K562 (cell line): ENCODE measurements around the gene OLFML2A.

Source experiments
- ATF1 ChIP-seq, 2 experiments: fragments of 450-650 bp in 1 of 2; IDR thresholded peaks; 2 replicates each; pipeline ENCODE4 v1.6.1; 2016; ENCODE audit warnings: missing compliant biosample characterization in 1 of 2, missing genetic modification characterization in 1 of 2
- ATF7 ChIP-seq: fragments of 450-650 bp; IDR thresholded peaks from 2 replicates; pipeline ENCODE4 v1.7.1; 2014; ENCODE audit warnings: mild to moderate bottlenecking, moderate library complexity
- POLR2AphosphoS5 ChIP-seq: IDR thresholded peaks from 2 replicates; pipeline ENCODE4 v1.6.1; 2011; ENCODE audit warnings: mild to moderate bottlenecking, low read depth, low read length, moderate library complexity; ENCODE audit not compliant: control insufficient read depth, insufficient read depth
- TFAM ChIP-seq: fragments of 250-450 bp; sonication (Bioruptor Pico); conservative IDR thresholded peaks from 2 replicates; pipeline ENCODE4 v1.5.0; 2021; ENCODE audit warnings: mild to moderate bottlenecking, moderate library complexity
- ZBTB8A ChIP-seq: fragments of 450-650 bp; IDR thresholded peaks from 2 replicates; pipeline ENCODE4 v1.6.1; 2018; ENCODE audit warnings: mild to moderate bottlenecking, moderate library complexity; ENCODE audit not compliant: partially characterized antibody
- TF ChIP-seq, protein P1 (sequence below), 3 experiments: IDR thresholded peaks in 2 of 3; conservative IDR thresholded peaks in 1 of 3; 2 replicates each; pipeline ENCODE4 v1.5.1; 2011 to 2012; ENCODE audit warnings: low read length in 3 of 3, mild to moderate bottlenecking in 3 of 3, control low read depth in 2 of 3, improper control_type of control experiment in 1 of 3, inconsistent platforms in 1 of 3, low read depth in 1 of 3, mixed read lengths in 1 of 3, moderate library complexity in 1 of 3; ENCODE audit not compliant: insufficient read depth in 2 of 3
- TF ChIP-seq, protein P2 (sequence below): fragments of 200-400 bp; formaldehyde crosslinking; IDR thresholded peaks from 2 replicates; pipeline ENCODE4 v1.6.1; 2017; ENCODE audit warnings: mild to moderate bottlenecking, low read depth, low read length, moderate library complexity

DNA sequence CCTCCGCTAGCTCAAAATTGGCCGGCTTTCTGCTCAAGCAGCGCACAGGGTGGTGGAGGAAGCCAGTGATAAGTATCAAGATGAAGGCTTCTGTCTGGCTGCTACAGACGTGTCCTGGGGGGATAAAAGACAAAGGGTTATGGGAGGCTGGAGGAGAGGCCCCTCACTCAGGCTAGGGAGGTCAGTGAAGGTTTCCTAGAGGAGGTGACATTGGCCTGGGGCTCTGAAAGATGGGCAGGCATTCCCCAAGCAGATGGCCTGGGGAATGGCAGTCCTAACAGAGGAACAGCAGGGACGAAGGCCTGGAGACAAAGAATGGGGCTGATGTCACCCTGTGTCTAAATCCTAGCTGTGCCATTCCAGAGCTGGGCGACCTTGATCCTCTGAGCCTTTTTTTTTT is 32.3 kb downstream of the OLFML2A start:
- no peak for TF ChIP-seq ATF1 (CRISPR knock-in tag; IDR thresholded peaks at IDR 0.05)
- no peak for TF ChIP-seq ATF1 (tag; IDR thresholded peaks at IDR 0.05)
- TF ChIP-seq, protein P1, sequence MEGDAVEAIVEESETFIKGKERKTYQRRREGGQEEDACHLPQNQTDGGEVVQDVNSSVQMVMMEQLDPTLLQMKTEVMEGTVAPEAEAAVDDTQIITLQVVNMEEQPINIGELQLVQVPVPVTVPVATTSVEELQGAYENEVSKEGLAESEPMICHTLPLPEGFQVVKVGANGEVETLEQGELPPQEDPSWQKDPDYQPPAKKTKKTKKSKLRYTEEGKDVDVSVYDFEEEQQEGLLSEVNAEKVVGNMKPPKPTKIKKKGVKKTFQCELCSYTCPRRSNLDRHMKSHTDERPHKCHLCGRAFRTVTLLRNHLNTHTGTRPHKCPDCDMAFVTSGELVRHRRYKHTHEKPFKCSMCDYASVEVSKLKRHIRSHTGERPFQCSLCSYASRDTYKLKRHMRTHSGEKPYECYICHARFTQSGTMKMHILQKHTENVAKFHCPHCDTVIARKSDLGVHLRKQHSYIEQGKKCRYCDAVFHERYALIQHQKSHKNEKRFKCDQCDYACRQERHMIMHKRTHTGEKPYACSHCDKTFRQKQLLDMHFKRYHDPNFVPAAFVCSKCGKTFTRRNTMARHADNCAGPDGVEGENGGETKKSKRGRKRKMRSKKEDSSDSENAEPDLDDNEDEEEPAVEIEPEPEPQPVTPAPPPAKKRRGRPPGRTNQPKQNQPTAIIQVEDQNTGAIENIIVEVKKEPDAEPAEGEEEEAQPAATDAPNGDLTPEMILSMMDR (IDR thresholded peaks at IDR 0.05 in 2 of 3, conservative IDR thresholded peaks at IDR 0.05 in 1 of 3; ENCODE audit: insufficient read depth in 2 of 3, low read depth in 1 of 3, low read length in 3 of 3): no peak
- no peak for TF ChIP-seq ATF7
- TF ChIP-seq, protein P2, sequence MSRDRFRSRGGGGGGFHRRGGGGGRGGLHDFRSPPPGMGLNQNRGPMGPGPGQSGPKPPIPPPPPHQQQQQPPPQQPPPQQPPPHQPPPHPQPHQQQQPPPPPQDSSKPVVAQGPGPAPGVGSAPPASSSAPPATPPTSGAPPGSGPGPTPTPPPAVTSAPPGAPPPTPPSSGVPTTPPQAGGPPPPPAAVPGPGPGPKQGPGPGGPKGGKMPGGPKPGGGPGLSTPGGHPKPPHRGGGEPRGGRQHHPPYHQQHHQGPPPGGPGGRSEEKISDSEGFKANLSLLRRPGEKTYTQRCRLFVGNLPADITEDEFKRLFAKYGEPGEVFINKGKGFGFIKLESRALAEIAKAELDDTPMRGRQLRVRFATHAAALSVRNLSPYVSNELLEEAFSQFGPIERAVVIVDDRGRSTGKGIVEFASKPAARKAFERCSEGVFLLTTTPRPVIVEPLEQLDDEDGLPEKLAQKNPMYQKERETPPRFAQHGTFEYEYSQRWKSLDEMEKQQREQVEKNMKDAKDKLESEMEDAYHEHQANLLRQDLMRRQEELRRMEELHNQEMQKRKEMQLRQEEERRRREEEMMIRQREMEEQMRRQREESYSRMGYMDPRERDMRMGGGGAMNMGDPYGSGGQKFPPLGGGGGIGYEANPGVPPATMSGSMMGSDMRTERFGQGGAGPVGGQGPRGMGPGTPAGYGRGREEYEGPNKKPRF: no peak
- no peak for TF ChIP-seq ZBTB8A
- no peak for TF ChIP-seq POLR2AphosphoS5
- TF ChIP-seq TFAM (CRISPR knock-in tag): no peak
